A673 (cell line): ENCODE data around the gene KCNK5. TPM values are rescaled to one million over a fixed set of nuclear protein-coding genes. Genes with fewer than 3 reads are reported as not detected.

Experiments
- BruUV-seq: library from RNA; stranded (reverse); fragments of 400-500 nt; replicated peaks from 2 replicates; lab custom pipeline; 2021; lab: Mats Ljungman, UMichigan
- CTCF ChIA-PET: fragments of 300-600 bp; sonication (Branson Sonifier 250); formaldehyde crosslinking; loops from one replicate; lab custom pipeline; 2022; ENCODE audit warnings: antibody characterized with exemption; lab: Charles Lee
- POLR2A ChIA-PET: fragments of 300-600 bp; sonication (Branson Sonifier 250); formaldehyde crosslinking; loops from one replicate; lab custom pipeline; 2022; ENCODE audit warnings: antibody characterized with exemption; ENCODE audit not compliant: low non-redundant PET; lab: Charles Lee
- DNase-seq: peaks from one replicate; pipeline ENCODE4 v3.0.0-alpha.2; 2015; ENCODE audit warnings: low spot score
- H3K27ac ChIP-seq: fragments of 200-600 bp; sonication (generic); 2 replicates; pipeline ENCODE4 v1.5.1; 2016; ENCODE audit warnings: mixed run types, low read depth, mild to moderate bottlenecking, mixed read lengths, antibody characterized with exemption, low read length; ENCODE audit not compliant: poor library complexity, severe bottlenecking
- H3K27me3 ChIP-seq: fragments of 200-600 bp; sonication (generic); replicated peaks from 2 replicates; pipeline ENCODE4 v1.6.1; 2017; ENCODE audit warnings: mixed run types, low read depth, mild to moderate bottlenecking, mixed read lengths, antibody characterized with exemption, low read length; ENCODE audit not compliant: insufficient read depth, poor library complexity
- H3K36me3 ChIP-seq: fragments of 200-600 bp; sonication (generic); 2 replicates; pipeline ENCODE4 v1.6.1; 2016; ENCODE audit warnings: mixed run types, mild to moderate bottlenecking, mixed read lengths, antibody characterized with exemption, low read length; ENCODE audit not compliant: insufficient read depth, poor library complexity, severe bottlenecking
- H3K4me1 ChIP-seq: fragments of 200-600 bp; sonication (generic); 2 replicates; pipeline ENCODE4 v1.6.1; 2017; ENCODE audit warnings: mixed run types, mild to moderate bottlenecking, mixed read lengths, antibody characterized with exemption, low read length; ENCODE audit not compliant: insufficient read depth, poor library complexity, severe bottlenecking
- H3K4me3 ChIP-seq: fragments of 200-600 bp; sonication (generic); 2 replicates; pipeline ENCODE4 v1.5.1; 2016; ENCODE audit warnings: low read depth, mixed run types, mild to moderate bottlenecking, mixed read lengths, low read length; ENCODE audit not compliant: poor library complexity, severe bottlenecking
- H3K9me3 ChIP-seq: fragments of 200-600 bp; sonication (generic); 2 replicates; pipeline ENCODE4 v1.6.1; 2016; ENCODE audit warnings: mixed run types, low read depth, mild to moderate bottlenecking, mixed read lengths, antibody characterized with exemption, low read length; ENCODE audit not compliant: poor library complexity, severe bottlenecking
- EZH2 ChIP-seq: fragments of 200-600 bp; sonication (generic); IDR thresholded peaks from 2 replicates; pipeline ENCODE4 v1.6.1; 2017; ENCODE audit warnings: borderline replicate concordance, low read depth, mild to moderate bottlenecking, mixed read lengths, antibody characterized with exemption, low read length; ENCODE audit not compliant: poor library complexity, severe bottlenecking
- intact Hi-C: fragments of 100-400 bp; cut with micrococcal nuclease; formaldehyde crosslinking; loops from one replicate; pipeline ENCODE4 v1.10.0; 2022; ENCODE audit not compliant: unreplicated experiment
- total RNA-seq: library from RNA; stranded (reverse); gene quantifications from 2 replicates; pipeline ENCODE4 v1.2.3, GENCODE V29; 2021
- TF ChIP-seq, protein P1 (sequence below): fragments of 300-800, 200-600 bp; sonication (generic); conservative IDR thresholded peaks from 2 replicates; pipeline ENCODE4 v1.5.1; 2017; ENCODE audit warnings: low read depth, mild to moderate bottlenecking, antibody characterized with exemption, low read length, moderate library complexity, mixed read lengths

KCNK5 gene
- total RNA-seq, 1 experiment from 2014 or later: not detected

DNA sequence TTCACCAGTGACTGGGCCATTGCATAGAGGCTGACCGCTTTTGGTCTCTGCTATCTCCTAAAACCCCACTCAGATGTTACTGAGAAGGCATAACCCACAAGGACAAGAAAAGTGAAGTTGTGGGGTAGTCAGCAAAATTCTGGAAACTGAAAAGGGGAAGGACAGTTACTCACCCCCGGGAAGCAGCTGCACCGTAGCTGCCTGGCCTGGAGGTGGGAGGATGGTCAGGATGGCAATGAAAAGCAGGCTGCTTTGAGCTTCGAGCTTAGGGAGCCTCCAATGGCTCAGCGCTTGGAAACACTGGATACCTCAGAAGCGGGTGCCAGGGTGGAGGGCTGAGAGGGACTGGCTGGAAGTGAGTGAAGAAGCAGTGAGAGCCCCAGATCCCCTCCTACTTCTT lies 56.0 kb downstream of the KCNK5 start:
- no peak overlapping the region for H3K27ac ChIP-seq
- no peak for DNase-seq
- TF ChIP-seq, protein P1, sequence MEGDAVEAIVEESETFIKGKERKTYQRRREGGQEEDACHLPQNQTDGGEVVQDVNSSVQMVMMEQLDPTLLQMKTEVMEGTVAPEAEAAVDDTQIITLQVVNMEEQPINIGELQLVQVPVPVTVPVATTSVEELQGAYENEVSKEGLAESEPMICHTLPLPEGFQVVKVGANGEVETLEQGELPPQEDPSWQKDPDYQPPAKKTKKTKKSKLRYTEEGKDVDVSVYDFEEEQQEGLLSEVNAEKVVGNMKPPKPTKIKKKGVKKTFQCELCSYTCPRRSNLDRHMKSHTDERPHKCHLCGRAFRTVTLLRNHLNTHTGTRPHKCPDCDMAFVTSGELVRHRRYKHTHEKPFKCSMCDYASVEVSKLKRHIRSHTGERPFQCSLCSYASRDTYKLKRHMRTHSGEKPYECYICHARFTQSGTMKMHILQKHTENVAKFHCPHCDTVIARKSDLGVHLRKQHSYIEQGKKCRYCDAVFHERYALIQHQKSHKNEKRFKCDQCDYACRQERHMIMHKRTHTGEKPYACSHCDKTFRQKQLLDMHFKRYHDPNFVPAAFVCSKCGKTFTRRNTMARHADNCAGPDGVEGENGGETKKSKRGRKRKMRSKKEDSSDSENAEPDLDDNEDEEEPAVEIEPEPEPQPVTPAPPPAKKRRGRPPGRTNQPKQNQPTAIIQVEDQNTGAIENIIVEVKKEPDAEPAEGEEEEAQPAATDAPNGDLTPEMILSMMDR: no peak
- TF ChIP-seq EZH2: no peak
- intact Hi-C loops: no loop called here
- H3K4me1 ChIP-seq: no peaks in the 10 kb centered on the region
- no peak overlapping the region for H3K4me3 ChIP-seq
- H3K27me3 ChIP-seq: peaks cover 10% of the 10 kb centered on the region
- H3K36me3 ChIP-seq: no peaks in the 10 kb centered on the region
- H3K9me3 ChIP-seq: peaks cover 7% of the 10 kb centered on the region
- ChIA-PET CTCF (no interaction called here), POLR2A (no interaction called here)
- no TSS peak for BruUV-seq

DNA sequence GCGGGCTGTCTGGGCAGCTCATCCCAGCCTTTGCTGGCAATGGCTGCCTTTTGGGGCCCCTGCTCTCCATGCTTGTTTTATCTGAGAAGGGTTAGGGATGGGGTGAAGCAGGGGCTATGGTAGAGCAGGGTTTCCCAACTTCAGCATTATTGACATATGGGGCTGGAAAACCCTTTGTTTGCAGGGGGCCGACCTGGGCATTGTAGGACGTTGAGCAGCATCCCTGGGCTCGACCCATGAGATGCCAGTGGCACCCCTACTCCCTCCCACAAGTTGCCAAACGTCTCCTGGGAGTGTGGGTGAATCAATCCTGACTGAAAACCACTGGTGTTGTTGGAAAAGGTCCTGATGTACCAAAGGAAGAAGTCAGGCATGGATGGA lies 56.9 kb downstream of the KCNK5 start:
- POLR2A ChIA-PET: no interaction called here

DNA sequence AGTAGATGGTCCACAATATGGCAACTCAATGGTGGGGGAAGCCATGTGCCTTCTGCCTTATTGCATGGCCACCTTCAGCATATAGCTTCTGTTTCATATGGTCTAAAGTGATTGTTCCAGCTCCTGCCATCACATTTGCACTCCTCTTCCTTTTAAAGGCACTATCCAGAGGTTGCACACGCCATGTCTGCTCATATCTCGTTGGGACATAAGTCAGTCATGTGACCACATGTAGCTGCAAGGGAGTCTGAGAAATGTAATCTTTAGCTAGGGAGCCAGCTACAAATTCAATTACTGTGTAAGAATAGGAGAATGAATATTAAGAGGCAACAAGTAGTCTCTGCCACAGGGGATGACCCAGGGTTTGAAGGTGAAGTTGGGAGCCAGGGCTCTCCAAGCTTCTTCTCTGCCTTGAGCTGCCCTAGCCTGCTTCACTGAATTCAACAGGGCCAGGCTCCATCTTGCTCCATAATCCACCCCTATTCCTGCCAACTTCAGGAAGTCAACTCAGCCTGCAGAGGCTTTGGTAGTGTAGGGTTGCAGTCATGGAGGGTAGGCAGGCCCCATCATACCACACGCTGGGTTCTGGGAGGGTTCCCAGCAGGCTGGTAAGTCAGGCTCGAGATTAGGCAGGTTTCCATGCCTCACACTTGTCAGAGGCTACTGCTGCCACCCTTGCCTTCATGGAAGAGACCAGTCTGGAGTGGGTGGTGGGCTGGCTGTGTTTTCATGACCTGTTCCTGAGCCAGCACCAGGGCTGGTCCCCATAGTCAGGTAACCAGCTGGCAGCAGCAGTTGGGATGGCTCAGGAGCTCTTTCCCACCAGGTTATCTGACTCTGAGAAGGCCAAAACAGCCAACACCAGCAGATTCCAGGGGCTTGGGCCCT lies 57.5 kb downstream of the KCNK5 start:
- H3K27ac ChIP-seq: no peak overlapping the region
- ChIA-PET CTCF (no interaction called here), POLR2A (no interaction called here)
- no peak for TF ChIP-seq EZH2
- TF ChIP-seq, protein P1: no peak
- intact Hi-C loops: no loop called here
- H3K4me3 ChIP-seq: no peak overlapping the region
- H3K9me3 ChIP-seq: no peaks in the 10 kb centered on the region
- no peaks in the 10 kb centered on the region for H3K4me1 ChIP-seq
- no TSS peak for BruUV-seq
- DNase-seq: no peak
- H3K27me3 ChIP-seq: peaks cover 22% of the 10 kb centered on the region
- no peaks in the 10 kb centered on the region for H3K36me3 ChIP-seq

More for the DNA sequence above, 56.9 kb downstream of the KCNK5 start:
- H3K9me3 ChIP-seq: peaks cover 6% of the 10 kb centered on the region
- TF ChIP-seq, protein P1: no peak
- no peak for TF ChIP-seq EZH2
- no peaks in the 10 kb centered on the region for H3K4me1 ChIP-seq
- H3K27ac ChIP-seq: no peak overlapping the region
- H3K4me3 ChIP-seq: no peak overlapping the region
- H3K27me3 ChIP-seq: peaks cover 19% of the 10 kb centered on the region
- DNase-seq: no peak
- no TSS peak for BruUV-seq
- CTCF ChIA-PET: no interaction called here
- intact Hi-C loops: no loop called here
- no peaks in the 10 kb centered on the region for H3K36me3 ChIP-seq
